GM12878 (cell line): ENCODE measurements around the gene MYO7B. TPM values are rescaled to one million over a fixed set of nuclear protein-coding genes. Genes with fewer than 3 reads are reported as not detected.

ENCODE experiments used
- ATAC-seq: fragments of 200-7000 bp; cut with Tn5 transposase; 3 replicates; pipeline ENCODE4 v1.9.1; 2020; ENCODE audit warnings: mild to moderate bottlenecking, moderate library complexity
- BruUV-seq: library from RNA; stranded (reverse); fragments of 400-500 nt; replicated peaks from 2 replicates; lab custom pipeline; 2021; lab: Mats Ljungman, UMichigan
- CTCF ChIA-PET: fragments of 300-600 bp; sonication (Branson Sonifier 250); formaldehyde crosslinking; extraction: SDS; loops from one replicate; lab custom pipeline; 2021; ENCODE audit warnings: inconsistent platforms; lab: Yijun Ruan, JAX
- POLR2A ChIA-PET: fragments of 350-600 bp; formaldehyde crosslinking; extraction: SDS; loops from one replicate; lab custom pipeline; 2021; ENCODE audit warnings: inconsistent platforms; lab: Charles Lee
- RAD21 ChIA-PET: fragments of 300-600 bp; sonication (Branson Sonifier 250); formaldehyde crosslinking; loops from one replicate; lab custom pipeline; 2023; ENCODE audit warnings: antibody characterized with exemption; ENCODE audit not compliant: unreplicated experiment; lab: Charles Lee
- SMC1A ChIA-PET: fragments of 300-600 bp; sonication (Branson Sonifier 250); formaldehyde crosslinking; loops from one replicate; lab custom pipeline; 2023; ENCODE audit not compliant: unreplicated experiment, uncharacterized antibody; lab: Charles Lee
- DNase-seq: peaks from one replicate; pipeline ENCODE4 v3.0.0-alpha.2; 2011; ENCODE audit warnings: low read depth, low spot score
- FAIRE-seq: peaks from 3 replicates; lab custom pipeline; 2011; peaks lifted over from hg19 to GRCh38; lab: Jason Lieb, UNC
- H2AFZ ChIP-seq: 2 replicates; pipeline ENCODE4 v1.6.0; 2011; ENCODE audit warnings: low read depth, low read length, control low read depth; ENCODE audit not compliant: control insufficient read depth
- H3K27ac ChIP-seq: 2 replicates; pipeline ENCODE4 v1.5.1; 2011; ENCODE audit warnings: control low read depth; ENCODE audit not compliant: control insufficient read depth, insufficient read depth
- H3K27me3 ChIP-seq, 2 experiments: replicated peaks in 1 of 2; 2 replicates each; pipeline versions ENCODE4 v1.6.0 to v1.6.1; 2011; ENCODE audit warnings: low read length in 1 of 2; ENCODE audit not compliant: control insufficient read depth in 2 of 2, insufficient read depth in 2 of 2
- H3K36me3 ChIP-seq, 2 experiments: 2 replicates each; pipeline ENCODE4 v1.5.1; 2011; ENCODE audit warnings: low read length in 1 of 2; ENCODE audit not compliant: control insufficient read depth in 2 of 2, insufficient read depth in 2 of 2
- H3K4me1 ChIP-seq: 2 replicates; pipeline ENCODE4 v1.6.1; 2011; ENCODE audit warnings: mild to moderate bottlenecking, low read length, moderate library complexity, mixed read lengths; ENCODE audit not compliant: control insufficient read depth, insufficient read depth
- H3K4me2 ChIP-seq: 2 replicates; pipeline ENCODE4 v1.6.0; 2011; ENCODE audit warnings: control low read depth; ENCODE audit not compliant: control insufficient read depth, insufficient read depth
- H3K4me3 ChIP-seq: fragments of 200-600 bp; sonication (generic); 2 replicates; pipeline ENCODE4 v1.5.1; 2016
- H3K79me2 ChIP-seq: 2 replicates; pipeline ENCODE4 v1.6.0; 2011; ENCODE audit warnings: low read length; ENCODE audit not compliant: control insufficient read depth, insufficient read depth
- H3K9ac ChIP-seq: 2 replicates; pipeline ENCODE4 v1.8.0; 2011; ENCODE audit warnings: low read length, control low read depth, mixed read lengths; ENCODE audit not compliant: control insufficient read depth, insufficient read depth
- H3K9me3 ChIP-seq: replicated peaks from 3 replicates; pipeline ENCODE4 v1.5.1; 2011; ENCODE audit warnings: mild to moderate bottlenecking, low read length; ENCODE audit not compliant: control insufficient read depth, insufficient read depth
- H4K20me1 ChIP-seq: 2 replicates; pipeline ENCODE4 v1.6.0; 2011; ENCODE audit not compliant: control insufficient read depth, insufficient read depth
- EED ChIP-seq: sonication (generic); IDR thresholded peaks from 2 replicates; pipeline ENCODE4 v1.6.1; 2016; ENCODE audit warnings: antibody characterized with exemption, low read depth
- ZBTB4 ChIP-seq: fragments of 450-650 bp; formaldehyde crosslinking; IDR thresholded peaks from 2 replicates; pipeline ENCODE4 v1.4.0; 2022; ENCODE audit warnings: mild to moderate bottlenecking, moderate library complexity
- ZNF207 ChIP-seq: fragments of 450-650 bp; IDR thresholded peaks from 2 replicates; pipeline ENCODE4 v1.6.1; 2014; ENCODE audit warnings: antibody characterized with exemption, mild to moderate bottlenecking, borderline replicate concordance
- ZNF24 ChIP-seq: fragments of 450-650 bp; IDR thresholded peaks from 2 replicates; pipeline ENCODE4 v1.6.1; 2017; ENCODE audit warnings: antibody characterized with exemption, mild to moderate bottlenecking
- ZNF384 ChIP-seq: IDR thresholded peaks from 2 replicates; pipeline ENCODE4 v1.6.1; 2012; ENCODE audit warnings: low read depth, mild to moderate bottlenecking, low read length, improper control_type of control experiment, borderline replicate concordance
- WGBS: methylation state at CpG from one replicate; pipeline ENCODE4 v1.1.6; 2016; ENCODE audit warnings: low lambda C conversion rate; ENCODE audit not compliant: insufficient replicate concordance, insufficient coverage; ENCODE audit errors: missing lambda C conversion rate; 5-methylcytosine and 5-hydroxymethylcytosine counted together
- in situ Hi-C: fragments of 300-500 bp; cut with MboI; formaldehyde crosslinking; loops from 9 replicates; pipeline ENCODE4 v1.14.3; 2018; ENCODE audit warnings: mixed read lengths
- intact Hi-C: fragments of 100-400 bp; cut with micrococcal nuclease; formaldehyde crosslinking; loops from one replicate; pipeline ENCODE4 v1.14.2; 2022; ENCODE audit not compliant: unreplicated experiment
- polyA plus RNA-seq, 11 experiments: library from polyadenylated mRNA; depleted of rRNA in 4 of 11; unstranded in 6 of 11; stranded (reverse) in 5 of 11; fragments of >200 nt; fragmentation: Nextera tagmentation in 4 of 11; fragmentation: Illumina TruSeq in 1 of 11; extraction: Ambion mirVana in 4 of 11; extraction: Trizol in 1 of 11; gene quantifications; 1 replicate in 1 of 11; 2 replicates in 10 of 11; pipeline versions ENCODE4 v1.2.1 to v1.2.3, GENCODE V29; 2011 to 2016; ENCODE audit warnings: inconsistent platforms in 2 of 11, missing spikeins in 2 of 11, low read depth in 1 of 11
- total RNA-seq, 4 experiments: library from RNA; depleted of rRNA in 3 of 4; stranded (reverse); fragments of >200 nt in 3 of 4; fragmentation: Illumina TruSeq in 1 of 4; extraction: Trizol in 1 of 4; gene quantifications; 2 replicates each; pipeline versions ENCODE4 v1.2.1 to v1.2.3, GENCODE V29; 2013 to 2021

MYO7B gene
- total and polyA plus RNA-seq, 10 of the 15 experiments (the other 5 are each of a cell fraction or from before 2014, with no cell fraction given): 0.08 to 4.8 (median 1.2) TPM

- Histone ChIP-seq H3K27ac (no peak overlapping the region), H4K20me1 (no peaks in the 10 kb centered on the region), H3K9ac (no peak overlapping the region), H3K36me3 (no peaks in the 10 kb centered on the region), H3K4me2 (no peak overlapping the region), H3K79me2 (no peaks in the 10 kb centered on the region), H3K4me1 (peaks cover 17% of the 10 kb centered on the region), H2AFZ (no peak overlapping the region)
- CTCF ChIA-PET: interaction anchor here (0.6 to 1.9 kb wide), 4 partner anchors 8 to 83 kb away, joined by 3 to 7 read pairs (median 4); no protein-coding TSS in a partner anchor
- 42% methylated on average over 5 of the region's 5 CpGs for WGBS
- BruUV-seq: no TSS peak
- TF ChIP-seq ZNF207: no peak
- no peak for TF ChIP-seq ZBTB4 (CRISPR knock-in tag)
- no peak for TF ChIP-seq ZNF384
- TF ChIP-seq EED: no peak
- 0 out of 2 replicates have a peak, but pooled peaks have one; percentile 62 for TF ChIP-seq ZNF24
- TF ChIP-seq, all 136 proteins: peak for 1
- ATAC-seq (no peak), DNase-seq (no peak), FAIRE-seq (no peak)
- ChIA-PET SMC1A (interaction anchor here (0.7 to 1.1 kb wide), 3 partner anchors 8 to 41 kb away, joined by 3 to 4 read pairs (median 4); partner anchors contain the start of gene IWS1), POLR2A (interaction anchor here (0.9 kb wide), 1 partner anchor 12 kb away, joined by 3 read pairs; no protein-coding TSS in a partner anchor), RAD21 (interaction anchor here (1.4 kb wide), 1 partner anchor 83 kb away, joined by 3 read pairs; no protein-coding TSS in a partner anchor)
- in situ Hi-C loops: no loop called here
- intact Hi-C loops: no loop called here
- Histone ChIP-seq H3K9me3 (no peaks in the 10 kb centered on the region; the same call in 2 of the 3 replicates), H3K27me3 (no peaks in the 10 kb centered on the region; a peak in 2 of 4 replicates), H3K4me3 (no peak overlapping the region)
Observed at GRCh38 chr2:127567351-127567854, 31.9 kb downstream of the MYO7B start.
